Skeletal muscle cell (primary cell): ENCODE measurements around the gene SEZ6L.

ENCODE experiments used
- DNase-seq: peaks from one replicate; pipeline ENCODE4 v3.0.0-alpha.2; 2010; ENCODE audit warnings: low read depth
- H3K4me3 ChIP-seq: 2 replicates; pipeline ENCODE4 v1.5.1; 2011; ENCODE audit warnings: low read depth, mild to moderate bottlenecking, control low read depth, low read length, moderate library complexity

Gene SEZ6L

GRCh38 chr22:26172389-26172990 is 3.2 kb downstream of the SEZ6L start:
- no peak for DNase-seq
- no peak overlapping the region for H3K4me3 ChIP-seq

- no peak for DNase-seq
- no peak overlapping the region for H3K4me3 ChIP-seq
These were observed 5.0 kb downstream of the SEZ6L start for GRCh38 chr22:26174280-26174679.

- no peak overlapping the region for H3K4me3 ChIP-seq
These were observed 13.5 kb downstream of the SEZ6L start for GRCh38 chr22:26182723-26183122.

GRCh38 chr22:26185190-26185589 is 15.9 kb downstream of the SEZ6L start:
- no peak overlapping the region for H3K4me3 ChIP-seq
- no peak for DNase-seq

More at GRCh38 chr22:26182723-26183122, 13.5 kb downstream of the SEZ6L start:
- DNase-seq = no peak

GRCh38 chr22:26188341-26188740 is 19.1 kb downstream of the SEZ6L start:
- H3K4me3 ChIP-seq = no peak overlapping the region
- no peak for DNase-seq

GRCh38 chr22:26194313-26194712 is 25.1 kb downstream of the SEZ6L start:
- H3K4me3 ChIP-seq = no peak overlapping the region
- no peak for DNase-seq

- no peak overlapping the region for H3K4me3 ChIP-seq
- no peak for DNase-seq
These were observed 25.6 kb downstream of the SEZ6L start for GRCh38 chr22:26194877-26195276.

GRCh38 chr22:26196657-26197056 is 27.4 kb downstream of the SEZ6L start:
- no peak overlapping the region for H3K4me3 ChIP-seq
- DNase-seq = no peak

GRCh38 chr22:26197425-26197824 is 28.2 kb downstream of the SEZ6L start:
- H3K4me3 ChIP-seq = no peak overlapping the region

GRCh38 chr22:26199665-26200064 is 30.4 kb downstream of the SEZ6L start:
- no peak overlapping the region for H3K4me3 ChIP-seq
- no peak for DNase-seq

More at GRCh38 chr22:26197425-26197824, 28.2 kb downstream of the SEZ6L start:
- DNase-seq = no peak

GRCh38 chr22:26202280-26202924 is 33.1 kb downstream of the SEZ6L start:
- no peak for DNase-seq
- H3K4me3 ChIP-seq = no peak overlapping the region

- no peak overlapping the region for H3K4me3 ChIP-seq
- DNase-seq = no peak
These were observed 36.2 kb downstream of the SEZ6L start for GRCh38 chr22:26205494-26205893.

- H3K4me3 ChIP-seq = no peak overlapping the region
- no peak for DNase-seq
These were observed 41.1 kb downstream of the SEZ6L start for GRCh38 chr22:26210334-26210733.

- H3K4me3 ChIP-seq = no peak overlapping the region
- no peak for DNase-seq
These were observed 44.6 kb downstream of the SEZ6L start for GRCh38 chr22:26213826-26214225.

GRCh38 chr22:26214466-26214865 is 45.2 kb downstream of the SEZ6L start:
- H3K4me3 ChIP-seq = no peak overlapping the region
- DNase-seq = no peak

- DNase-seq = no peak
These were observed 46.5 kb downstream of the SEZ6L start for GRCh38 chr22:26215736-26216135.

GRCh38 chr22:26225207-26225606 is 55.9 kb downstream of the SEZ6L start:
- H3K4me3 ChIP-seq = no peak overlapping the region
- no peak for DNase-seq

More at GRCh38 chr22:26215736-26216135, 46.5 kb downstream of the SEZ6L start:
- H3K4me3 ChIP-seq = no peak overlapping the region

GRCh38 chr22:26226538-26227297 is 57.5 kb downstream of the SEZ6L start:
- H3K4me3 ChIP-seq = no peak overlapping the region
- DNase-seq = no peak

- DNase-seq = no peak
- H3K4me3 ChIP-seq = no peak overlapping the region
These were observed 60.6 kb downstream of the SEZ6L start for GRCh38 chr22:26229910-26230309.

GRCh38 chr22:26234296-26234695 is 65.0 kb downstream of the SEZ6L start:
- DNase-seq = no peak
- H3K4me3 ChIP-seq = no peak overlapping the region
